ENCODE measurements around the gene ZNF737.

DNA sequence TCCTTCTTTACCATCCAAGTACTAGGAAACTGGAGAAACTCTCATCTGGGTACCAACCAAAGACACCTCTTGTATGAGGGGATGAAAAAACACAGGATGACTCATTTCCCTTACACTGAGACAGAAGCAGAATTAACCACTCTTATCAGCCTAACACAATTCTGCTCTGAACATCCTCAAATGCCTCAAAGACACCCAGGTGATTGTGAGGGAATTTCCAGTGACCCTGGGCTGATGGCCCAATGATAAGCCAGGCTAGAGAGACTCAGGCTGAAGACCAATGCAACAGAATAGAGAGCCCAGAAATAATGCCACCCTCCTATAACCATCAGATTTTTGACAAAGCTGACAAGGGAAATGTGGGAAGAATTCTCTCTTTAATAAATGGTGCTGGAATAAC is 7.0 kb downstream of the ZNF737 start:
- TF ChIP-seq CTCF (conservative IDR thresholded peaks at IDR 0.05 in 1 of 2, IDR thresholded peaks at IDR 0.05 in 1 of 2; ENCODE audit: low read depth in 1 of 2, low read length in 2 of 2) = no peak
- no peak for TF ChIP-seq EZH2 (IDR thresholded peaks at IDR 0.05; ENCODE audit: low read length, missing control alignments)

Measured in fibroblast of lung (primary cell).